Caco-2 (cell line): ENCODE results near the gene DLGAP4. TPM values are rescaled to one million over a fixed set of nuclear protein-coding genes. Genes with fewer than 3 reads are reported as not detected.

ENCODE experiments used
- BruUV-seq: library from RNA; stranded (reverse); fragments of 400-500 nt; replicated peaks from 2 replicates; lab custom pipeline; 2021; lab: Mats Ljungman, UMichigan
- CTCF ChIA-PET: fragments of 300-600 bp; sonication (Branson Sonifier 250); formaldehyde crosslinking; loops from one replicate; lab custom pipeline; 2022; ENCODE audit warnings: antibody characterized with exemption; lab: Charles Lee
- POLR2A ChIA-PET: fragments of 300-600 bp; sonication (Branson Sonifier 250); formaldehyde crosslinking; loops from one replicate; lab custom pipeline; 2022; ENCODE audit warnings: antibody characterized with exemption; lab: Charles Lee
- DNase-seq, 2 experiments: peaks; one replicate each; pipeline versions ENCODE4 v3.0.0 to v3.0.0-alpha.2; 2020 to 2022
- H3K27me3 ChIP-seq: replicated peaks from 2 replicates; pipeline ENCODE4 v1.6.0; 2011; ENCODE audit warnings: low read length; ENCODE audit not compliant: control insufficient read depth, insufficient read depth
- H3K36me3 ChIP-seq: 2 replicates; pipeline ENCODE4 v1.5.1; 2011; ENCODE audit warnings: low read length; ENCODE audit not compliant: control insufficient read depth, insufficient read depth
- H3K4me1 ChIP-seq: fragments of 250-450 bp; sonication (Bioruptor Pico); 2 replicates; pipeline ENCODE4 v1.5.1; 2020; ENCODE audit warnings: mild to moderate bottlenecking
- H3K4me3 ChIP-seq: 2 replicates; pipeline ENCODE4 v1.5.1; 2011; ENCODE audit warnings: low read depth, mild to moderate bottlenecking, control low read depth, low read length
- H3K9me3 ChIP-seq: fragments of 250-450 bp; sonication (Bioruptor Pico); 2 replicates; pipeline ENCODE4 v1.5.1; 2020; ENCODE audit warnings: mild to moderate bottlenecking, moderate library complexity
- H3K27ac Mint-ChIP-seq: one replicate; pipeline ENCODE4 v1.8.0; 2022; ENCODE audit warnings: mixed read lengths; ENCODE audit not compliant: unreplicated experiment
- H3K27me3 Mint-ChIP-seq: one replicate; pipeline ENCODE4 v1.8.0; 2022; ENCODE audit warnings: mixed read lengths; ENCODE audit not compliant: insufficient read depth, unreplicated experiment
- H3K36me3 Mint-ChIP-seq: one replicate; pipeline ENCODE4 v1.8.0; 2022; ENCODE audit warnings: mild to moderate bottlenecking, mixed read lengths; ENCODE audit not compliant: insufficient read depth, unreplicated experiment
- H3K4me1 Mint-ChIP-seq: one replicate; pipeline ENCODE4 v1.8.0; 2022; ENCODE audit warnings: low read depth, mixed read lengths; ENCODE audit not compliant: unreplicated experiment
- H3K4me3 Mint-ChIP-seq: one replicate; pipeline ENCODE4 v1.8.0; 2022; ENCODE audit warnings: mild to moderate bottlenecking, moderate library complexity, mixed read lengths; ENCODE audit not compliant: unreplicated experiment
- H3K9me3 Mint-ChIP-seq: one replicate; pipeline ENCODE4 v1.8.0; 2022; ENCODE audit warnings: mixed read lengths; ENCODE audit not compliant: unreplicated experiment
- CTCF ChIP-seq, 2 experiments: fragments of 200-600 bp in 1 of 2; IDR thresholded peaks; 1 replicate in 1 of 2; 2 replicates in 1 of 2; pipeline versions ENCODE4 v1.5.1 to v1.8.0; 2011 to 2022; ENCODE audit warnings: antibody characterized with exemption in 1 of 2, control low read depth in 1 of 2, inconsistent platforms in 1 of 2, low read depth in 1 of 2, low read length in 1 of 2, mild to moderate bottlenecking in 1 of 2, moderate library complexity in 1 of 2; ENCODE audit not compliant: insufficient read depth in 1 of 2, severe bottlenecking in 1 of 2, unreplicated experiment in 1 of 2
- intact Hi-C: fragments of 100-400 bp; cut with micrococcal nuclease; formaldehyde crosslinking; loops from one replicate; pipeline ENCODE4 v1.10.0; 2022; ENCODE audit not compliant: unreplicated experiment
- total RNA-seq: library from RNA; stranded (reverse); gene quantifications from 2 replicates; pipeline ENCODE4 v1.2.3, GENCODE V29; 2022

DLGAP4 gene
- total RNA-seq, 1 experiment from 2014 or later, result 122 TPM

GRCh38 chr20:36336954-36337704, 31.0 kb downstream of the DLGAP4 start:
- DNase-seq, result peak in 1 of 2 experiments; percentile 43
- Histone ChIP-seq H3K27me3 (peaks cover 3% of the 10 kb centered on the region), H3K36me3 (no peaks in the 10 kb centered on the region), H3K4me3 (no peak overlapping the region), H3K9me3 (no peaks in the 10 kb centered on the region), H3K4me1 (no peaks in the 10 kb centered on the region)
- peaks cover 35% of the 10 kb centered on the region for H3K27me3 Mint-ChIP-seq
- H3K36me3 Mint-ChIP-seq, result no peaks in the 10 kb centered on the region
- no peaks in the 10 kb centered on the region for H3K4me1 Mint-ChIP-seq
- TF ChIP-seq CTCF (IDR thresholded peaks at IDR 0.05; ENCODE audit: insufficient read depth in 1 of 2, low read depth in 1 of 2, low read length in 1 of 2, severe bottlenecking in 1 of 2, unreplicated experiment in 1 of 2), result no peak
- H3K27ac Mint-ChIP-seq, result no peak overlapping the region
- ChIA-PET CTCF (no interaction called here), POLR2A (no interaction called here)
- intact Hi-C loops, result no loop called here
- no peaks in the 10 kb centered on the region for H3K9me3 Mint-ChIP-seq
- no TSS peak for BruUV-seq
- no peak overlapping the region for H3K4me3 Mint-ChIP-seq

GRCh38 chr20:36337886-36338285, 31.7 kb downstream of the DLGAP4 start:
- H3K4me3 ChIP-seq, result no peak overlapping the region
- H3K9me3 ChIP-seq, result no peaks in the 10 kb centered on the region
- Mint-ChIP-seq H3K4me3 (no peak overlapping the region), H3K27ac (no peak overlapping the region), H3K4me1 (no peaks in the 10 kb centered on the region), H3K9me3 (no peaks in the 10 kb centered on the region), H3K27me3 (peaks cover 33% of the 10 kb centered on the region), H3K36me3 (no peaks in the 10 kb centered on the region)
- no peak for TF ChIP-seq CTCF (IDR thresholded peaks at IDR 0.05; ENCODE audit: insufficient read depth in 1 of 2, low read depth in 1 of 2, low read length in 1 of 2, severe bottlenecking in 1 of 2, unreplicated experiment in 1 of 2)
- no TSS peak for BruUV-seq
- intact Hi-C loops, result no loop called here
- no peaks in the 10 kb centered on the region for H3K4me1 ChIP-seq
- ChIA-PET CTCF (no interaction called here), POLR2A (no interaction called here)
- DNase-seq, result no peak
- H3K36me3 ChIP-seq, result no peaks in the 10 kb centered on the region
- peaks cover 1% of the 10 kb centered on the region for H3K27me3 ChIP-seq

GRCh38 chr20:36339646-36340592, 33.8 kb downstream of the DLGAP4 start:
- CTCF ChIA-PET, result no interaction called here
- BruUV-seq, result no TSS peak
- H3K4me1 Mint-ChIP-seq, result no peaks in the 10 kb centered on the region
- POLR2A ChIA-PET, result no interaction called here
- no peaks in the 10 kb centered on the region for H3K9me3 Mint-ChIP-seq
- Histone ChIP-seq H3K4me1 (no peaks in the 10 kb centered on the region), H3K36me3 (no peaks in the 10 kb centered on the region), H3K4me3 (no peak overlapping the region), H3K27me3 (no peaks in the 10 kb centered on the region; the same call in none of the 2 replicates), H3K9me3 (no peaks in the 10 kb centered on the region)
- DNase-seq, result peak in 1 of 2 experiments; percentile 43
- no peak overlapping the region for H3K27ac Mint-ChIP-seq
- H3K36me3 Mint-ChIP-seq, result no peaks in the 10 kb centered on the region
- H3K4me3 Mint-ChIP-seq, result no peak overlapping the region
- peaks cover 21% of the 10 kb centered on the region for H3K27me3 Mint-ChIP-seq
- TF ChIP-seq CTCF (IDR thresholded peaks at IDR 0.05; ENCODE audit: insufficient read depth in 1 of 2, low read depth in 1 of 2, low read length in 1 of 2, severe bottlenecking in 1 of 2, unreplicated experiment in 1 of 2), result no peak
- intact Hi-C loops, result no loop called here
